ENCODE data around the gene EPS8L2.

EPS8L2 gene

DNA sequence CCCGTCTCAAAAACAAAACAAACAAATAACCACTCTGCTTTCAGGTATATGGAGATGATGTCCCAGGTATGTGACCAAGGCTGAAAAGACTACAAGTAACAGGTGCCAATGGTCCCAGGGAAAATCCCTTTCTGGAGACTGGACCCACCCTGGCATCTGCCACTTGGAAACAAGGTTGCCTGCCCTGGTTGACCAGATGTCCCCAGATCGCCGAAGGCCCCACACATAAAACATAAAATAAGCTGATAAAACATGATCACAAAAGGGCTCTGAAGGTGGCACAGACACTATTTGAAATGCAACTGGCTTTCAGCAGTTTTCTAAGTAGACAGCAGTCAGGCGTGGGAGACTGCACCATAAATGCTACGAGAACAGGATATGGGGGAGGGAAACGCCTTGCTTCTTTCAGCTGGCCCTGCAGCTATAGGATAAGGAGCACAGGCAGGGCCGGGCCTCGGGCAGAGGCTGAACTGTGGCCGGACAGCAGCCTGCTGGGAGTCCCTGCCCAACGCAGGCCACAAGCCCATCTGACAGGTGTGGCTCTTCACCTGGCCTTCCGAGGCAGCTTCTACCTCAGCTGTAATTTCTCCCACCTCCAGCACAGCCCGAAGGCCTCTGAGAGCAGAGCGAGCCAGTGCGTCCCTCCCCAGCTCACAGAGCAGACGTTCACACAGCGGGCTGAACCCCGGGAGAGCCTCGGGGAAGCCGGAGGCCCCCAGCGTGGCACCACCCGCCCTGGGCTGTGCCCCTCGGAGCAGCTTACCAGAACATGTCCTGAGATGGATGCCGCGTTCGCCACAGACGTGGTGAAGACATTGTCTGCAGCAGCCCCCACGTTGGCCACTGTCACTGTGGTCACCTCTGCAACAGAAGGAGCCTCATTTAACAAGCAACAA is 15.0 kb upstream of the EPS8L2 start:
- DNase-seq = no peak

DNA sequence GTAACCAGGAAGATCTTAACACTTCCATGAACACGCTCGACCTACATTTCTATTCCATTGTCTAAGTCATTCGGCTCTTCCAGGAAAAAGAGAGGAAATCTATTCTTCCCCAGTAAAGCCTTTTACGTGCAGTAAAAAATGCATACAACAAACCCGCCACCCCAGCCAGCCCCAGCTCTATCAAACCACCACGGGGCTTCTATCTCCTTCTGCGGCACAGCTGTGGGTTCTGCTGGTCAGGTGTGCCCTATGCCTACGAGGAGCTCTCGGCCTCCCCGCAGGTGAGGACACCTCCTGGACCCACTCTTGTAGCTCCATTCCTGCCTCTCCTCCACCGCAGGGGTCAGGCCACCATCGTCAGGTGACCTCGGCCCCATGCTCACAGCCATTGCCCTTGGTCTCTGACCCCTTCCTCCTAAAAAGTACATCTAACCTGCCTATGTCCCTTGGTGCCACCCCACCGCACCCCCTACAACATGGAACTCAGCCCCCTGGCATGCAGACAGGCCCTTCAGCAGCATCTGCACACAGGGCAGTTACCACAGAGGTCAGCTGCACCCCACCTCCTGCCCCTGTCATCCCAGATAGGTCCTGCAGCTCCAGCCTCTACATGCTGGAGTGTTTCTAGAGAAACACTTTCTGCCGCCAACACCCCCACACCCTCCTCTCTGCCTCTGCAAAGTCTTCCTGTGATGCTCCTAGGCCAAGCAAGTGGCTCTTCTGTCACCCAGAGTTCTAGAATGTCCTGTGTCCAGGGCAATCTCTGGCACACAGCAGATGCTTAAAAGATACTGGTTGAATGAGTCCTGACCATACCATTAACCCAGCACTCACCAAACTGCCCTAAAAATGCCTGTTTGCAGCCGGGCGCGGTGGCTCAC is 14.1 kb upstream of the EPS8L2 start:
- no peak for DNase-seq

DNA sequence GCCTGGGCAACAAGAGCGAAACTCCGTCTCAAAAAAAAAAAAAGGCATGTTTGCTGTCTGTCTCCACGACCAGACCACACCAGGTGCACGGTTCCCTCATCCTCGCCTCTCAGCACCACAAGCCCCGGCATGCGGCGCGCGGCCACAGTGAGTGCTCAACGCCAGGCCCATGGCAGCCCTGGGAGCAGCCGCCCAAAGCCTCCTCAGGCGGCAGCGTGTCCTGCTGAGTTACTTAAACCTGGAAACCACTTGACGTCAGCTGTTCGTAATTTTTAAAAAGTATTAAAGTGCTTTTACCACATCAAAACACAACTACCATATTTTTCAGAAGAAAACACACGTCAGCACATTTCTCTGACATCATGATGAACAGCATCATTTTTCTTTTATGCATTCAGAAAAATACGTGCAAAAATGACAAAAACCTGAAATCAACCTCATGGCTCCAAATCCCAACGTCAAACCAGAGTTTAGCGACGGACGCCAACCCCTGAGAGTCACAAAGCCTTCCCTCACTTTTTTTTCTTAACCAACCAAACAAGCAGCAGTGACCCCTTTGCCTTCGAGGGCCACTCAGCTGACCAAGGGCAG is 13.1 kb upstream of the EPS8L2 start:
- DNase-seq = no peak

DNA sequence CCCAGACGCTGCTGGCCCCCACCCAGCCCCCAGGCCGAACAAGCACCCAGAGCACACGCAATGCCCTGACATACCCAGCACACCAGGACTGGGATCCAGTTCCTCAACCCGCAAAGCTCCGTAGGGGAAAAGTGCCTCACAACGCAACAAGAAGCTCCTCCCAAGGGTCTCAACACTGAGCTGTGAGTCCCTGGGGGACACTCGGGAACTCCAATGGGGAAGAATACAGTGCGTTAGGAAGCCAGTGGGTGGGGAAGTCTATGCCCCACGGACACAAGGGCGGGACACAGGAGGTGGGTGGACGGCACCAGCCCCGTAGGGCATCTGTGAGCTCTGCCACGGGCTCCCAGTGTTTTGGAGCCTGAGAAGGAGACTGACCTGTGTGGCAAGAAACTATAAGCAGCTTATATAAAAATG is 12.6 kb upstream of the EPS8L2 start:
- DNase-seq = no peak

DNA sequence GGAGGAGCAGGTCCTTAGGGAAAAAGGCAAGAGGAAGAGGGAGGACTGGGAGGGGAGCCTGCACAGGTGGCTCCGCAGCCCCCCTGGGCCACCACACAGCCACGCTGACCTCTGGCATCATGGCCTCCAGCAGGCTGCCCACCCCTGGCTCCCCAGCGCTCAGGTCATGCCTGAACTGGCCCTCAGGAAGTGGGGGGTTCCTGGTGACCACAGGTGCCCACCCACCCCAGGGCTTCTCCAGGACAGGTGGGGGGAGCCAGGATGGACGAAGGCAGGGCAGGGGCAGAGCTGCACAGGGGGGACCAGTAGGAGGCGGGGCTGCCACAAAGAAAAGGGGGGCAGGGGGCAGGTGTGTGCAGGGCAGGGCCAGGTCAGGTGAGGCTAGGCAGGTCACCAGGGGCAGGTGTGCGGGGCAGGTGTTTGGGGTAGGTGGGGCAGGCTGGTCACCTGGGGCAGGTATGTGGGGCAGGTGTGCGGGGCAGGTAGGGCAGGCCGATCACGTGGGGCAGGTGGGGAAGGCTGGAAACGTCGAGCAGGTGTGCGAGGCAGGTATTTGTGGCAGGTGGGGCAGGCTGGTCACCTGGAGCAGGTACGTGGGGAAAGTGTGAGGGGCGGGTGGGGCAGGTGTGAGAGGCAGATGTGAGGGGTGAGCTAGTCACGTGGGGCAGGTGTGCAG is 12.0 kb upstream of the EPS8L2 start:
- DNase-seq = no peak

DNA sequence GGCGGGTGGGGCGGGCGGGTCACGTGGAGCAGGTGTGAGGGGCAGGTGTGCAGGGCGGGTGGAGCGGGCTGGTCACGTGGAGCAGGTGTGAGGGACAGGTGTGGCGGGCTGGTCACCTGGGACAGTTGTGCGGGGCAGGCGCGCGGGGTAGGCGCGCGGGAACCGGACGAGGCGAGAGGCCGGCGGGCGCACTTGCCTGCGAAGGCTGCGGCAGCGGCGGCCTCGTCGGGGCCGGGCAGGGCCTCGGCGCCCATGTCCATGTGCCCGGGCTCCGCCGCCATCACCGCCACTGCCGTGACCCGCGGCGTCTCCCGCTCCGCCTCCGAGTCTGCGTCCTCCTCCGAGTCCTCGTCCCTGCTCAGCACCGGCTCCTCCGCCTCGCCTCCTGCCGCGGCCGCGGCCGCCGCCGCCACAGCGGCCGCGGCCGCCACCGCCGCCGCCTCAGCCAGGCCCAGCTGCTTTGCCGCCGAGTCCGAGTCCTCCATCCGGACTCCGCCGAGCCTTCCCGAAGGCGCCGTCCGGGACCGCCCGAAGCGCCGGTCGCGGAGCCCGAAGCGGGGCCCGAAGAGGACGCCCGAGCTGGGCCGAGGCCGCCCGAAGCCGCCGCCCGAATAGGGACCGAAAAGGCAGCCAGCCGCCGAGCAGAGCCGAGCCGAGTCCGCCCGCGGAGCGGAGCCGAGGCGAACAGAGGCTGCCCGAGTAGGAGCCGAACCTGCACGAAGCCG is 11.3 kb upstream of the EPS8L2 start, which contains the start of gene DEAF1:
DEAF1 (minus strand) TSS at position 660 of the 725 bp plus-strand sequence; CDS start at position 485, 175 bp downstream.
- DNase-seq = peak; percentile 100

DNA sequence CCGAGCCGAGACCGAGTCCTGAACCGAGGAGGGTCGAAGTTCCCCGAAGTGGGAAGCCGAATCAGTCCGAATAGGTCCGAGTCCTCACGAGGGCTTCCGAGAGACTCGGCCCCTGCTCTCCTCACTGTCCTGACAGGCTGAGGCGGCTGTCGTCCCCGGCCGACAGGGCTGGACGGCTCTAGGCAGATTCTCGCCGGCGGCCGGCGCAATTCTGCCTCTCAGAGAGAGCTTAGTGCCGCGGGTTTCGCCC is 10.8 kb upstream of the EPS8L2 start:
- no peak for DNase-seq

DNA sequence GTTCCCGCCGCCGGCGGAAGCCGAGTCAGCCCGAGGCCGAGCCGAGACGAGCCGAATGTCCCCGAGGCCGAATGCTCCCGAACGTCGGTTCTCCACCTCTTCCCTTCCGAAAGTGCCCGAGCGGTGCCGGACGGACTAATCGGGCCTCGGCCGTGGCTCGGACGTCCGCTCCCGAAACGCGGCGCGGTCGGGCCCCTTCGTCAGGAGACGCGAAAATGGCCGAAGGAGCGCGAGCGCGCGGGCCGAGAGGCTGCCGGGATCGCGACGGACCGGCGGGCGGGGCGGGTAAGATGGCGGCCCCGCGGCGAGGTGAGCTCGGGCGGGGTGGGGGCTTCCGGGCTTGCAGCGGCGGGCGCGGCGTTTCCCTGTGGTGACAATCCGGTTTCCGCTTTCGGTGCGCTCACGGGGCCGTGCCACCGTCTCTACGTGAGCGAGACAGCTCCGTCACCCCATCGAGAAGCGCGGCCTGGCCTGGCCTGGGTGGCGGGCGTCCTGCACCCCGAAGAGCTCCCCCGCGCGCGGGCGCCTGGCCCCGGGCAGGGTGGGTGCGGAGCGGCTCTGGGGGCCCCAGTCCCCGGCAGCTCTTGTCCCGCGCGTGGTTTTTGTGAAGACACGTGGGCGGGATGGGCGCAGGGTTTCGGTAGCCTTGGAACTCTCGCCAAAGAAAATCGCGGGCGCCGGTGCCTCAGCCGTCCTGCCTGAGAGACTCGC is 10.3 kb upstream of the EPS8L2 start, which contains the start of gene TMEM80:
TMEM80 (plus strand) TSS at position 279 of the 711 bp plus-strand sequence; CDS start at position 291, 12 bp downstream.
- peak; percentile 99 for DNase-seq

DNA sequence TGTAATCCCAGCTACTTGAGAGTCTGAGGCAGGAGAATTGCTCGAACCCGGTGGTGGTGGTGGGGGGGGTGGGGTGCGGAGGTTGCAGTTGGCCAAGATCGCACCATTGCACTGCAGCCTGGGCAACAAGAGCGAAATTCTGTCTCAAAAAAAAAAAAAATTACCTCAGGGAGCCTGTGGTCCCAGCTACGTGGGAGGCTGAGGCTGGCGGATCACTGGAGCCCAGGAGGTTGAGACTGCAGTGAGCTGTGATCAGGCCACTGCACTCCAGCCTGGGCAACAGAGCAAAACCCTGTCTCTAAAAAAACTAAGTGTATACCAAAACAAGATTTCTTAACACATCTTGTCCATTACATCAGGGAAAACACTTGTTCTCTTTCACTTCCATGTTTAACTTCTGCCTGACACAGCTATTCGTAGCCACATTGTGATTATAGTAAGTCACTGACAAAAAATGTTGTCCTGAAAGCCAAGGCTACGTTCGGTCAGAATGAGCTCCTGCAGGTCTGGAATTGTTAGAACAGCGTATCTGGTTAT is 9.0 kb upstream of the EPS8L2 start:
- no peak for DNase-seq

DNA sequence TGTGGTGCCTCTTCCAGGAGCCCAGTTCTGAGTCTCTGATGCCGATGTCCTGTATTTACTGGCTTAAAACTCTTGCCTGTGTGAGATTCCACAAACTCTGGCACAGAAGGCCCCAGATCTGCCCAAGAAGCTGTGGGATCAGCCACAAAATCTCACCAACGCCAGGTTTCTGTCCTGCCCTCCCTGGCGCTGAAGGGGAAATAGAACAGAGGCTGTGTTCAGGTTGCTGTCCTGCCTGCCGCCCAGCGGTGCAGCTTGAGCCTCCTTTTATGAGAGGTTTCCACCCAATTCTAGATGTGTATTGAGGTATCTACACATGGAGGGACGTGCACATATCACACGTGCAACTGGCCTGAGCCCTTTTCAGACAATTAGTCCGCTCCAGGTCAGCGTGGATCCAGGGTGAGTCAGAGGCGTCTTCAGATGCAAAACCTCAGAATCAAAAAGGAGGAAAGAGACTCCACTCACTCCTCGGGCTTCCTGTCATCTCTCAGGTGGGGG is 8.2 kb upstream of the EPS8L2 start:
- DNase-seq = no peak

DNA sequence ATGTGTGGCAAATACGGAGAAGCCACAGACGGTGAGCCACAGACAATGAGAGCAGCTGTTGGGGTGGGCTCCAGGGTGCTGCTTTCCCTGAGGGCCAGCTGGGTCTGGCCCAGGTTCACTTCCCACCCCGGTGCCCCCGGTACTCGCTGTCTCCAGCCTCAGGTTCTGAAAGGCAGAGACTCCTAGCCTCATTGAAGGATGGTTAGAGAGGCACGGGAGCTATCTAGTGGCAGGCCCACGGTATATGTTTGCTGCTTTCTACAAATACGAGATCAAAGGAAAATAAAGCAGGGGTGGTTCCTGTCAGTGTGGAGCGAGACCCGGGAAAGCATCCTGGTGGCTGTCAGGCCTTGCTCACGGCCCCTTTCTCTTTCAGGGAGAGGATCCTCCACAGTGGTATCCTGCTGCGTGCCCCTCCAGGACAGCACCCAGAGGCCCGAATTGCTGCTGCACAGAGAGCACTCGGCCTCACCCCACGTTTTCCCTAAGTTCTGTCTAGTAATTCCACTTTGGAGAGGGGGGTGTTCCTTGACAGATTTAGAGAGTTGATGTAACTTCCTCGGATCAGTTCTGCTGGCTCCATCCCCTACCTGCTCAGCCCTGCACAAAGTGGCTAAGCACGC is 7.4 kb upstream of the EPS8L2 start:
- DNase-seq = no peak

DNA sequence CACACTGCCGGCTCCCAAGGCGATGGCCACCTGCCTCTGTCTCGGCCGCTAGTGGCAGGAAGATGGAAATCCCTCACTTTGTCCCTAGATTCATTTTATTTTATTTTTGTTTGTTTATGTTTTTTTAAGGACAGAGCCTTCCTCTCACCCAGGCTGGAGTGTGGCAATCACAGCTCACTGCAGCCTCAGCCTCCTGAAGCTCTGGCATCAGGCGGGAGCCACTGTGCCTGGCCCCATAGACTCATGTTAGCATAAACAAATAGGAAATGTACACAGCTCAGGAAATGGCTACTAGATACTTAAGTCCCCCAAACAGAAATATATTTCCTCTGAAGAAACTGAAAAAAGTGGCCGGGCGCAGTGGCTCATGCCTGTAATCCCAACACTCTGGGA is 6.9 kb upstream of the EPS8L2 start:
- no peak for DNase-seq

DNA sequence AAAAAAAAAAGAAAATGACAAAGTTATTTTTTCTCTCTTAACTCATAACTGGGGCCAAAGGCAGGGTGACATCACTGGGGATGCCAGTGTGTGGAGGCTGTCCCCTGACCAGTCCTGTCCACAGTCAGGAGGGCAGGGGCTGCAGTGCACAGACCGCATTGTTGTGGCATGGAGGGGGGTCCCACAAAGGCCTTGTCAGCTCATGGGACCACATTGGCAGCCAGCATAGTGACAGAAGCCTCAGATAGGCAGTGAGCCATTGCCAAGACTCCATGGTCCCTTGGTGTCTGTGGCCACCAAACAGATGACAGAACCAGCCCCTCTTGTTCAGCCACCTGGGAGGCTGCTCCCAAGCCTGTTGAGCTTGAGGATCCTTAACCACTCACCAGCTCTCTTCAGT is 6.3 kb upstream of the EPS8L2 start:
- no peak for DNase-seq

DNA sequence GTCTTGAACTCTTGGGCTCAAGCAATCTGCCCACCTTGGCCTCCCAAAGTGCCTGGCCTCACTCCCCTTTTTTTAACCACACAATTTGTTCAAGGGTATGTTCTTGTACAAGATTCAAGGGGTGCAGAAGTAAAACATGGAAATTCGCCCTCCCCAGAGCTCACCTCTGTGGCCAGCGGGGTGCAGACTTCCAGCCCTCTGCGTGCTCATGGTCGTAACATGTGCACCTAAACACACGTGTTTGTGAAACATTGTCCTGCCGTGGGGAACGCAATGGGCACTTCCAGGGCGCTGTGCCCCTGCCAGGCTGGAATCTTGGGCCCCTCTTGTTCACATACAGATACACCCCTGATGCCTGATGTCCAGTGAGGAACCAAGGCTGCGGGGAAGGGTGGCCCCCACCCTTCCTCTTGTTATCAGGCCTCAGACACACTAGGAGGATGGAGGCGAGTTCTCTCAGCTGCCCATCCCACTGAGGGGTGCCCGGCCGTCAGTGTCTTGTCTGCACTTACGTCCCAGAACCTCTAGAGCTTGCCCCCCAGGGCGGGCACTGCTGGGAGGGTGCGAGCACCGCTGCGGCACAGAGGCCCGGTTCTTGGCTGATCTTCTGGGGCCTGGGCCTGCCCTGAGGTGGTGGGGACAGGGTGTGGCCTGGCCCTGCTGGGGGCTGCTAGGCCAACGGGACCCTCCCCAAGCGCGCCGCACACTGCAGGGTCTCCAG is 4.1 kb upstream of the EPS8L2 start:
- no peak for DNase-seq

DNA sequence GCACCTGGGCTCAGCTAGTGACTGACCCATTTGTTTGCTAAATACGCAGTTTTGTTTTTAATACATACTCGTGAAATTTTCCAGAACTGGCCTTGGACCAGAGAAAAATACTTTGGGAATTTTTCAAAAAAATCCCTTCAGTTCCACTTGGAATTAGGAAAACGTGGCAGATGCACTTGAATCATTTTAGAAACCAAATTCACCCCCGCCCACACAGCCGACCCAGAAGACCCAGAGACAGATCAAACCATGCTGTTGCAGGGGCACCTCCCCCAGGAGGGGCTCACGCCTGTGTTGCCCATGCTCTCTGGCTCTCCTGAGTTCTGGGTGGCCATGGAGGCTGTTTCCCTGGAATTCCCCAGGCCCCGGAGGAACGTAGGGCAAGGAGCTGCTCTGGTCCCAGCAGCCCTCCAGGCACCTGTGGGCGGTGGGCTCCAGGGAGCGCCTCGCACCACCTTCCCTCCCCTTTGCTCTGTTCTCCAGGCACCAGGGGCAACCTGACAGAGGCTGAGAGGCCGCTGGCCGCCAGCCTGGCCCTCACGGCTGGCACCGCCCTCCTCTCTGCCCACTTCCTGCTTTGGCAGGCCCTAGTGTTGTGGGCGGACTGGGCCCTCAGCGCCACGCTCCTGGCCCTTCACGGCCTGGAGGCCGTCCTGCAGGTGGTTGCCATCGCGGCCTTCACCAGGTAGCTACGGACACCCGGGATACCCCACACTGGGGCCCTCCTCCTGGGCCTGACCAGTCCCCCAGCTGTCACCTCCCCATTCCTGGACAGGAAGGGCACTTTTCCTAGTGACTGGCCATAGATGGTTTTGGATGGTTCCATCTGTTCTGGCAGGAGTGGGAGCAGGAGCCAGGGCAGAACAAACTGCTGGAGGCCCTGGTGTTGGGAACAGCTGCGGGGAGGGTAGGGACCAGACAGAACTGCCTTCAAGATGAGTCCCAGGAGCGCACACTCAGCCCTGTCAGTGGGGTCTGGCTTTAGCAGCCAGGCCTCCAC is 3.3 kb upstream of the EPS8L2 start:
- no peak for DNase-seq

DNA sequence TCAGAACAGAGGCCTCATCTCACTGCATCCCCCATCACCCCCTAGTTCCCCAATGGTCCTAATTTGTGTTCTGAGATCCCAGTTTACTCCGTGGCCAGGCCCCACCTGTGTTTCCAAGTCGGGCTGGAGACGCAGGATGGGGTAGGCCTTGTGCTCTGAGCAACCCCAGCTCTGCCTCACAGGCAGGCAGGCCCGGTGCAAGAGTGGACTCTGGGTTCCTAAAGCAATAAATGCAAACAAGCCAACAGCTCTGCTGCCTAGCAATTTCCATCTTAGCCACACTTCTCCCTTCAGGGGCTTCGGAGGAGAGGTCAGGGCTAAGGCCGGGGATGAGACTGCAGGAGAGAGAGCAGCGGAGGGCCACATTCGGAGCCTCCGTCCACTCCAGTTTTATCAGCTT is 2.5 kb upstream of the EPS8L2 start:
- no peak for DNase-seq

DNA sequence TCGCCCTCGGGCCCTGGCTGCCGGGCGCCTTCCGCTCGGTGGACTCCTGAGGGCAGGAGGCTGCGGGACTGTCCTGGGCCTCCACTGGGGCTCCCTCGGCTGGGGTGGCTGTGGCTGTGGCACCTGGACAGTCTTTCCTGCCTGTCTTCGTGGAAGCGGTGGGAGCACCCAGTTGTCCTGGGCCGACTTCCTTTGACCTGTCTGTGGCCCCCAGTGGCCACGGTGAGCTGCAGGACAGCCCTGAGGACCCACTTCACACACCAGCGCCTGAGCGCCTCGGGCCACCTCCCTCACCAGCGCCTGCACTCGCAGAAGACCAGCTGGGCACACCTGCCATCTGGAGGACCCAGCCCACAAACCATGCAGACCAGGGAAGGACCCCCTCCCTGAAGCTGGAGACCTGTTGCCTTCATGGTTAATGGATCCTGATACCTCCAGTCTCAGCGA is 1.8 kb upstream of the EPS8L2 start:
- DNase-seq = no peak

Measured in activated CD4-positive, alpha-beta T cell treated with anti-CD3 and anti-CD28 coated beads, Interleukin-10, Interleukin-2, amounts not matched to agents 100 ng/mL and 50 ng/mL, durations not matched to agents 16 hours and 8 hours (primary cell).